Effector CD8-positive, alpha-beta T cell (primary cell): Measurements from ENCODE around the gene DAB1.
"Not testable (repeated sequence)": the region's sequence is repeated elsewhere in the genome, so short reads cannot be mapped to it uniquely, and the experiment has no call there.

ENCODE experiments used
- DNase-seq: peaks from one replicate; lab custom pipeline; 2025; lab: John Stamatoyannopoulos, UW

The DAB1 gene

DNA sequence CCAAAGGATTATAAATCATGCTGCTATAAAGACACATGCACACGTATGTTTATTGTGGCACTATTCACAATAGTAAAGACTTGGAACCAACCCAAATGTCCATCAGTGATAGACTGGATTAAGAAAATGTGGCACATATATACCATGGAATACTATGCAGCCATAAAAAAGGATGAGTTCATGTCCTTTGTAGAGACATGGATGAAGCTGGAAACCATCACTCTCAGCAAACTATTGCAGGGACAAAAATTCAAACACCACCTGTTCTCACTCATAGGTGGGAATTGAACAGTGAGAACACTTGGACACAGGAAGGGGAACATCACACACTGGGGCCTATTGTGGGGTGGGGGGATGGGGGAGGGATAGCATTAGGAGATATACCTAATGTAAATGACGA, 203.0 kb downstream of the DAB1 start:
- not testable (repeated sequence) for DNase-seq

DNA sequence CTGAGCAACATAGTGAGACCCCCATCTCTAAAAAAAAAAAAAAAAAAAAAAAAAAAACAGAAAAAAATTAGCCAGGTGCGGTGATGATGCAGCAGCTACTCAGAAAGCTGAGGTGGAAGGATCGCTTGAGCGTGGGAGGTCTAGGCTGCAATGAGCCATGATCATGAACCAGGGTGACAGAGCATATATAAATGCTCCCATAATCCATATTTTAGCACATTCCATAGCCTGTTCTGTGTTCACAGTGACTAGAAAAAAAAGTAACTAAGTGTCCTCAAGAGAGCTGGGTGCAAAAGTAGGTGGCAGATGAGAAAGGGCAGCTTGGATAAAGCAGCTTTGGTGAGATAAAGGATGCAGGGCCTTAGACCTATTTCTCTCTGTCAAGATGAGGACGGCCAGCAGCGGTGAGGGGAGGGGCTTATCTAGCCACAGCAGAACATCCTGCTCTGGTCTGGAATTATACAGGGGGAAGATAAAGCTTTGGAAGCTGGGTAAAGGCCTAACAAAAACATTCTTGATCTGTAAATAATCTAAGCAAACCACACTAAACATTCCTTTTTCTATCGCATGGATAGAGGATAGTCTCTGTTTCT, 205.3 kb downstream of the DAB1 start:
- DNase-seq = no peak

DNA sequence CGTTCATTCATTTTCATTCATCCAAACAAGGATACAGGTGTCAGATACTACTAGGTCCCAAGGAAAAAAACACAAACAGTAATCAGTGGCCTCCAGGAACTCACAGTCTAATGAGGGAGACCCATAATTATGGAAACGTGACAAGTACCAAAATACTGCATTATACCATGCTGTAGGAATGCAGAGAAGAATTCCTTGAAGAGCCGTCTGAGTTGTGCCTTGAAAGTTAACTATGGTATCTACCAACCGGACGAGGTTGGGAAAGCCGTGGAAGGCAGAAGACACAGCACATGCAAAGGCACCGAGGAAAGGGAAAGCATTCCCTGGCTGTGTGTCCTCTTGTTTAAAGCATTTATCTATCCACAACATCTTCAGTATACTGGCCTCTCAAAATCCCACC, 206.0 kb downstream of the DAB1 start:
- no peak for DNase-seq

DNA sequence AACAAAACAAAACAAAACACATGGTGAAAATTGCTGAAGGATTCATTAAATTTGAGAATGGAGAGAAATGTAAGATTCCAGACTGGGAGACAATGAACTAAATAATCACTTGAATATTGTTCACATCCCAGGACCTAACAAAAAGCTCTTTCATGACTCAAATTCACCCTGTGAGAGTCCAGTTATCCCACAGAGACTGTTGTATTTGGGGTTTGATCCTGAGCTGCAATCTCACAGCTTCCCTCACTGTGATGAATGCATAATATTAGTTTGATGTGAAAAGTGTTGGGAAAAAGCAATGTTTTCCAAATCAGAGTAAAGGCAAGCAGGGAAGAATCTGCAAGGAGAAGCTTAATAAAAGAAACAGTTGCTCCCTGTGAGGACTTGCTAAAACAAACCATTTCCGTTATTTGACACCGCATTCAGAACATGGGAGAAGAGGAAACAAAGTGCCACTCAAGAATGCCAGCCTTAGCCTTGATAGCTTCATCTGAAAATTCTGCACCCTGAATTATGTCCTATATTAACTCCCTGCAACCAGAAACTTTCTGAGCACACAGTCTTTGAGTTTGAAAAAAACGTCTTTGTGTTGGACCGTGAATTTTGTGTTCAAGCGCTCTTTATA, 208.8 kb downstream of the DAB1 start:
- DNase-seq = no peak

DNA sequence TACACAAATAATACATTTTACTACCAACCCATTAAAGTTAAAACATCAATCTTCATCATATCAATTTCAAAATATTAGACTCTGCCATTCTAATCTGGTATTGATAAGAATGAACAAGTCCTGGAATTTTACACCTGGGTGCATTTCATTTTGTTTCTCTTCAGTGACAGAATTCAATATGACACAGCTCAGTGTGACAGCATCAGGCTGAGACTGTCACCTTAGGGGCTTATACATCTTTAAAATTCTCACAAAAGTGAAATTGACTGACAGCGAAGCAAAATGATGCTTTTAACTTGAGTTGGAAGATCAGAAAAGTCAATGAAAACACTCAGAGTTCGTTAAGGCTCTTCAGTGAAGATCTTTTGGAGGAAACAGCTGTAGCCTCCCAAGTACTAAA, 213.0 kb downstream of the DAB1 start:
- no peak for DNase-seq

DNA sequence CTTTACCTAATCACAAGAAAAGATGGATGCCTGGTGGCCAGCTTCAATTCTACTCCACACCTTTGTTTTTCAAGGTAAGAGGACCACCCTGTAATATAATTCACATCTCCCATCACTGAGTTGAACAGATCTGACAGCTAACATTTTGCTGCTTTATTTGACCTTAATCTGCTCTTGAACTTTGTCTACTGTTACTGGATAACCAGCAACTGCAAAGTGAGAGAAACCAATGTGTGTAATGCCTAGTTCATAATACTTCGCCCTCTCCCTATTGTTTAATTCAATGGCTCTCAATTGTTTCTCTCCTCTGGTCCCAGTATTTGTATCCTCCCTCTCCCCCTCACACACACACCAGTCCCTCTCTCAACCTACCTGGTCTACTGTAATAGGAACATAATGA, 214.4 kb downstream of the DAB1 start:
- DNase-seq = no peak

DNA sequence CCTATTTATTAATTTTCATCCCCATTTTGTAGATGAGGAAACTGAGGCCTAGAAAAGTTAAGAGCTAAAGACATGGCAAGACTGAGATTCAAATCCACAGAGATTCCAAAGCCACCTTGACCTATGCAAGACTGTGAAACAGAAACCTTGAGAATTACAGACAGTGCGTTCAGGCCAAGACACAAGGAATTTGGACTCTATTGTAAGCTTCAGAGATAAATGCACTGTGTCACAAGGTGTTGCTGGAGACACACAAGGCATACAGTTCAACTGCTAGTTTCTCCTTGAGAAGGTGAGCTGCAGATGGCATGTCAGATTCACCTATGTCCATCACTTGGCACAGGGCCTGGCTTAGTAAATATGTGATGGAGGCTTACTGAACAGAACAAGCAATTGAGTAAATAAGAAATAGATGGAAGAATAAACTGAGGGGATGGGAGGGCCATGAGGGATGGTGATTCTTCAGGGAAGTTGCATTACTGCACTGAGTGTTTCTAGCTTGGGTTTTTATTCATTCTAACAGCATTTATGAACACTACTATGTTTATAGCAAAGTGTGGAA, 215.0 kb downstream of the DAB1 start:
- DNase-seq = no peak

DNA sequence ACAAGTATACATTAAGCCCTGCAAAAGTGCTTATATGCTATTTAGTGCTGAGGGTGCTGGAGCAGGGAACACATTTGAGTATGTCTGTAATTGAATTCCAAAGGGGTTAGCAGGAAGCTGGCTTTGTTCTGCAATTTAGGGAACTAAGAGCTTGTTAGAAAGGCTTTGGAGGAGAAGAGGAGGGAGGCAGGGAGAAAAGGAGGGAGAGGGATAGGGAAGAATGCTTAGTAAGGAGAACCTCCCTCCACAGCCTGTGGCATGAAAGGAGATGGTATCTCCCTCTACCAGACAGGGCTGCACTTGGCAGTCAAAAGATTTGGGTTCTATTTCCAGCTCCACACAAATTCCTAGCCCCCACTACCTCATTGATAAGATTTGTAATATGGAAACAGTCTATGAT, 217.8 kb downstream of the DAB1 start:
- DNase-seq = no peak

DNA sequence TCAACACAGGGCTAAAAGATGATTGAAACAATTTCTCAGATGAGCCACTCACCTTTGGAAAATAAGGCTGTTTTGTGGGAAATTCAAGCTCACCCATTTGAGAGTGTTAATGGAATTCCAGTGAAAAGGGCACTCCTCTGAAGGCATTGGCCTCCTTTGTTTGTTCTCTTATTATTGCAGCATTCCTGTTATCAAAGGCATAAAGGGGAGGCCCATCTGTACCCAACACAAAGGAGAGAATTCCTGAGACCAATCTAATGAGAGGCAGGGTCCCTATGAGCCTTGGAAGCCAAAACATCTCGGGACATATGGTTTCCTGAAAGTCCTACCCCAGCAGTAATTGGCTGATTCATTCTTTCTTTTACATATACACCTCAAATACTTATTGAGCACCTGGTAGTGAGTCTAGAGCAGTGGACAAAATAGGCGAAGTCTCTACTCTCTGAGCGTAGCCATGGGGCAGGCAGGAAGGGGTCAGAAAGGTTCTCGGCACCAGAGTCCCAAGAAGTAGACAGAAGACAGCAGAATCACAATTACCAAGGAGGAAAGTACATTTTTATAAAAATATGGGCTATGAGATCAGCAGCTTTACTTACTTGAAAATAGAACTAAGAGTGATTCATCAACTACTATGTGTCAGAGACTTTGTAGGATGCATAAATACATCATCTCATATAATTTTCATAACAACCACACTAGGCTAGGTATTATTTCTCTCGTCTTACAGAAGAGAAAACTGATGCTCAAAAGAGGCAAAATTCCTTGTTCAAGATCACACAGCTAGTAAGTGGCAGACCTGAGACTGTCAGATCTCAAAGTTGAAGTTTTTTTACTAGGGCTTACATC, 218.7 kb downstream of the DAB1 start:
- DNase-seq = no peak

DNA sequence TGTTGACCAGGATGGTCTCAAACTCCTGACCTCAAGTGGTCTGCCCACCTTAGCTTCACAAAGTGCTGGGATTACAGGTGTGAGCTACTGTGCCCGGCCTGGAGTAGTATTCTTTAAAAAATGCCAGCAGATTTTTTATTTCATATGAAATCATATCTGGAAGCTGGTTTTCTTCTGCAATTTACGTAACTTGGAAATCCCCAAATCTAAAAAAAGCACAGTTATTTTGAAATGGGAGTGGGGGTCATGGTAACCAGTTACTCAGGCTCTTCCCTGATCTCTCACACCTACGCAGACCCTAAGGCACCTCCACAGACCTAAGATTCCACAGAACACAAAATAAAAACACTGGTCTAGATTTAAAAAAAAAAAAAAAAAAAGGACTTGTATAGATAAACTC, 219.8 kb downstream of the DAB1 start:
- no peak for DNase-seq

DNA sequence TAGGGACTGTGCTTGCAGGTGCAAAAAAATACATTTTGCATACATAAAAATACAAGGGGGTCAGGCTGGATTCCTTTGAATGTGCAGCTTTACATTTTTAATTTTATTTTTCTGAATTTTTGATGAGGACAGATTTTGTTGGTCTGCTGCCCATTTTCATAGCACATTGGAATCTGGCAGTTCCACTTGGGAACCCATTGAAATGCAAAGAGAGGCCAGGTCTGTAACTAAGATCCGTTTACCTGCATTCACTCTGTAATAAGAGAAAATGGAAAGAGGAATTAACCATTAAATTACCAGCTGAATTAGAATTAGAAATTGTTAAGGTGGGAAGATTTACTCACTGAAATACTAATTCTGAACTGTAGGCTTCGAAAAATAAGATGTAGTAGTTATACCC, 221.6 kb downstream of the DAB1 start:
- no peak for DNase-seq

DNA sequence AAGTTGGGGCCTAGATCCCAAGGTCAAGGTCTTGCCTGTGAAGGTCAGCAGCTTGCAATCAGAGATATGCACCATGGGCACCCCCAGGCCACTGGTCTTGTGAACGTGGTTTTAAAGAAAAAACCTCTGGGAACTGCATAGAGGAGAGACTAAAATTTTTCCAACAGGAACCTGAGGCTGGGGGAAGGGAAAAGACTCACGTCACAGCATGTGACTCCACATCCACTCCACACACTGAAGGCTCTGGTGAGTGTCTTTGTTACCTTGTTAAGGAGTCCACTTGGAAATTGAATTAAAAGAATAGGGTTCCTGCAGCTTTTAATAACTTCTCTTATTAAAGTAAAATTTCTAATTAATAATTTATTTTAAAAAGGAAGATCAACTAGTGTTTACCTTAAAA, 224.9 kb downstream of the DAB1 start:
- no peak for DNase-seq

DNA sequence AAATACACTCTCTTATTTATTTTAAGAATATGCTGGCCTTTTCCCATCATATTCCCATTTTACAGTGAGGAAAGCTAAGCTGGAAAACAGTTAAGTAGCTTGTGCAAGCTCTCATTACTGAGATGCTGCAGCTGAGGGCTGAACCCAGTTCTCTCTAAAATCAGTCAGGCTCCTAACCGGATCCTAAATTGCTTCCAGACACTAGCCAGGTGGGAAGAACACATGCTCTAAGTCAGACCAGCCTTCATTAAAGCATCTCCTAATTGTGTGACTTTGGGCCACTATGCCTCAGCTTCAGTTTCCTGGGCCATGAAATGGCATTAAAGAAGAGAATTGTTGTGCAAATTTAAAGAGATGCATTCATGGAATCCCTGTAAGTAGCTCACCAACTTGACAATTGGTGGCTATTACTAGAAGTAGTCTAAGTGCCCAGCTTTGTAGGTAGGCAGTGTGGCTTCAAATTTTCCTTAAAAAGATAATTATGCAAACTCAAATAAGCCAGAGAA, 228.4 kb downstream of the DAB1 start:
- no peak for DNase-seq

DNA sequence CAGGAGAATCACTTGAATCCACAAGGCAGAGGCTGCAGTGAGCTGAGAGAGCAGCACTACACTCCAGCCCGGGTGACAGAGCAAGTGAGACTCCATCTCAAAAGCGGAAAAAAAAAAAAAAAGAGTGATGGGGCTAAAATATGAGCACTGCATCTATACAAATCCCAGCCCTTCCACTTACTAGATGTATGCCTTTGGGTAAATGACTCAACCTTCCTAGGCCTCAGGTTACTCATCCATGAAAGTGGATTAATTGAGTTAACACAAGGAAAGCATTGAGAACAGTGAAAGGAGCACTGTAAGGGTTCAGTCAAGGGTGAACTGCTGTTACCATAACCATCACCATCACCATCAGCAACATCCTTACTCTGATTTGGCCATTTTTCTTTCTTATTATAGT, 231.6 kb downstream of the DAB1 start:
- no peak for DNase-seq

DNA sequence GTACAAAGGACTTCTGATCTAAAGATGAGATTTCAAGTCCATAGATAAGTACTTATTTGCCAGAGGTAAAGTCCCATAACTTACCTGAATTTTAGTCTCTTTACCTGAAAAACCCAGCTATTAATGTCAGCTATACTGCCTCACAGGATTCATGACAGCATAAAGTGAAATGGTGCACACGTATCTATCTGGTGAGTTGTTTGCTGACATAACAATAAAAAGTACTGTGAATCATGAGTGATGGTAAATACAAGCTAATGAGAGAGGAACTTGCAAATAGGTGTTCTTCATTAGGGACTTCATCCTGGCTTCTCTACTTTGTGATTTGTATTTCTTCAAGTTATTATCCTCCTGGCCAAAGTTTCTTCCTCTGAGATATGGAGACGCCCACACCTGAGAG, 233.0 kb downstream of the DAB1 start:
- no peak for DNase-seq

DNA sequence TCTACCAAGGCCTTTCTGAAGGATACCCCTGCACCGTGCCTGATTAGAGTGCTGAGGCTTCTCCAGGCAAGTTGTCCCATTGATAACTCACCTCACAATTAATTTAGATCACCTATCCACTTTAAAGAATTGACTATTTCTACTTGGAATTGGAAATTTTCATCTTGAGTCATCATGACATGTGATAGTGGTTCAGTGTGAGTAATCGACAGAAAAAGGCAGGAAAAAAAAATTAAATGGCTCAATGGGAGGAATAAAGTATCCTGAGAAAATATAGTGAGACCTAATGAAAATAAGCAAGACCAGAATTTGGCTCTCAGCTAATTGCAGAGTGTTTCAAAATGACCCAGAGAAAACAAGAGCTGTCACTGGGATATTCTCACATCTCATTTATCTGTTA, 235.7 kb downstream of the DAB1 start:
- no peak for DNase-seq

DNA sequence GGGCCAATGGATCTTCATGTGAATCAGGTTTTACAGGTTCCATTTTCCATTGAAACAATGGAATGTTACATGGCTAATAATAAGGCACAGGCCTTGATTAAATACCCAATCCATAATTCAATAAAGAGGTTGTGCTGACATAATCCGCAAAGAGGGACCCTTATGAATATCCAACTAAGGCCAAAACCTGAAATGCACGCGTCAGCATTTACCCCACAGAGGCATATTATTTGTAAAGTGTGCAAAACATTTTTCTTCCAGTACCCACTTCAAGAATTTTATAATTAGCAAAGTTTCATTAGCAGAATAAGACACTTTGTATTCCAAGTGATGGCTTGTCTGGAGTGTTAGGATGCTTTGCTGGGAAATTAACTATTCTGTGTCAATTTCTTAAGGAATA, 237.4 kb downstream of the DAB1 start:
- DNase-seq = no peak

DNA sequence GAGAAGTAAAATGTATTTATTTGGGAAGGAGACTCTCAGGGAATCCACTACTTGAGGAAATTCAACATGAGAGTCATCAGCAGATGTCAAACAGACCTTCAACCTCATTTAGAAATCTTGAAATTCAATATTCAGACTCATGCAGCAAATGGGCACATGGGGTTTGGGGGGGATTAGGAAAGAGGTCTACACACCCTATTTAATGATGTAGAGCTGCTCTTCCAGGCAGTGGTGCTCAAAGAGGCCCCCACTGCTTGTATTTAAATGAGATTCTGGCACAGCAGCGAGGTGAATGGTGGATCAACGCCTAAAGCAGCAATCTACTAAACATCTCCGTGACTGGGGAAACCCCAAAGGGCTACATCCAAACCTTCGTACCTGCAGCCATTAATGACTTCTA, 244.9 kb downstream of the DAB1 start:
- DNase-seq = no peak

DNA sequence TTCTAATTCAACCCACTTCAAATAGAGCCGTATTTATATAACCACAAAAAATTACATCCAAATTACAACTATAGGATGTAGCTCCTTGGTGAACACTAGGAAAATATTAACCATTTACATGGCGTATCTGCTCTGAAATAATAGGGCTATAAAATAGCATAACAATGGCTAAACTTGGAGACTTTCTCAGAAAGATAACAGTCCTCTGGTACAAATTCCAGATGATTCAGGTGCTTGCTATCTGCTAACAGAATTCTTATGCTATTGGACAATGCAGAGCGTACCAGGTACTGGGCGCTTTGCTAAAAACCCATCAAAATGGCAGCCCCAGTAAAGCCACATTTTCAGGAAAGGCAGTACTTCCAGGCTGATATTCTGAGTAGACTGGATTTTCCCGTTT, 248.4 kb downstream of the DAB1 start:
- no peak for DNase-seq

DNA sequence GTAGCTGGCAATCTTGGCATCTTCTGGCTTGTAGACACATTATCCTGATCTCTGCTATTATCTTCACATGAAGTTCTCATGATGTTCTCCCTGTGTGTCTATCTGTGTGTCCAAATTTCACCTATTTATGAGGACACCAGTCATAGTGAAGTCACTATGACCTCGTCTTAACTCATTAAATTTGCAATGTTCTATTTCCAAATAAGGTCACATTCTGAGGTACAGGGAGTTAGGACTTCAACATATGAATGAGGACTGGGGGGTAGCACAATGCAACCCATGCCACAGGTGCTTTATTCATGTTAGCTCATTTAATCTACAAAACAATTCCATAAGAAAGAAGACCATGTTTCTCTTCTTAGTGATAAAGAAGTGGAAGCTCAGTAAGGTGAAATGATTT, 251.8 kb downstream of the DAB1 start:
- no peak for DNase-seq

DNA sequence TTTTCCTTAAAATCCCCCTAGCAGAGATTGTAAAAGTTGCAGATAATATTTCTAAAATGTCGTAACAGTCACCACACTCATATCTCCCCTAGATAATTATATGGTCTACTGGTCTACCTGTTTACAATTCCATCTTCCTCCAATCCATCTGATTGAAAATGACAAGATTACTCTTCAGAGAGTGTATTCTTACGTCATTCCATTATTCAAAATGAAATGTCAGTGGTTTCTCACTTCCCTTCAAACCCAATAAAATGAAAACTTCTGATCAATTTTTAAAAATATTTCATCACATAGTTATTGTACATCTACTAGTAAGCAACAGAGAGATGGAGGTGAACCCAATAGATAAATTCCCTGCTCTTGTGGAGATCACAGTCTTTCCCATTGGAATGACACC, 255.9 kb downstream of the DAB1 start:
- no peak for DNase-seq

DNA sequence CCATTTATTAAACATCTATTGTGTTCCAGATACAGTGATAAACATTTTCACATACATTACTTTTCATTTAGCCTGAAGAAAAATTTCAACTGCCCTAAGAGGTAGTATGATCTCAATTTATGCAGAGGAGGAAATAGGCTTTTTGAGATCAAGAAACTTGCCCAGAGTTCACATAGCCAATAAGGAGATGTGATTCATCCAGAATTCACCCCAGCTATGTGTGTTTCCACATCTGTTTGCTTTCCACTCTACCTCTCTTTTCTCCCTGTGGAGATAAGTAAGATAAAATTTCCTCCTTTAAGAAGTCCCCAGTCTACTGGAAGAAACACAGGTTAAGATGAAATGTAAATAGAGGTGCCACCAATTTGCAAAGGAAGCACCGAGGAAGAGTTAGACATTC, 258.3 kb downstream of the DAB1 start:
- DNase-seq = no peak

DNA sequence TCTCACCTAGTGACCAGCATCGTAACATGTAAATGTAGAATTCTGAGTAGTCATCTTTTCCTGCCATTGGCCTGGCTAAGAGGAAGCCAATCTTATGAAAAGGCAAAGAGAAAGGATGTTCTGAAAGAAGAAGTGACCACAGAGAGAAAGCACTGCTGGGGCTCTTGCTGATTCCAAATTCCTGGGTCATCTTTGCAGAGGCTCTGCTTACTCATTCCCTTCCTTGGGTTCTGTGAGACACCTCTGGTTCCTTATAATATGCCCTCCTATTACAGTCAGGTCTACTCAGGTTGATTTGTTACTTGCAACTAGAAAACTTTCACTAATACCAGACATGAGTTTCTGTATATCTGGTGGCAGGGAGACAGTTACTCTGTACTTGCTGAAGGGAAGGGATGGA, 259.3 kb downstream of the DAB1 start:
- DNase-seq = no peak
